Head of caudate nucleus (tissue), 42 donors: ENCODE measurements around the gene ADCYAP1R1.
"Not testable (repeated sequence)": the region's sequence is repeated elsewhere in the genome, so short reads cannot be mapped to it uniquely, and the experiment has no call there.

ENCODE experiments used
- DNase-seq, 42 donors: peaks; one replicate each; pipeline versions ENCODE4 v3.0.0 to v3.0.0-alpha.2; 2020 to 2021; ENCODE audit warnings: mixed read lengths in 7 of 42
- intact Hi-C: fragments of 100-400 bp; cut with DNase I; formaldehyde crosslinking; loops from one replicate; pipeline ENCODE4 v1.15.0; 2022

The ADCYAP1R1 gene

DNA sequence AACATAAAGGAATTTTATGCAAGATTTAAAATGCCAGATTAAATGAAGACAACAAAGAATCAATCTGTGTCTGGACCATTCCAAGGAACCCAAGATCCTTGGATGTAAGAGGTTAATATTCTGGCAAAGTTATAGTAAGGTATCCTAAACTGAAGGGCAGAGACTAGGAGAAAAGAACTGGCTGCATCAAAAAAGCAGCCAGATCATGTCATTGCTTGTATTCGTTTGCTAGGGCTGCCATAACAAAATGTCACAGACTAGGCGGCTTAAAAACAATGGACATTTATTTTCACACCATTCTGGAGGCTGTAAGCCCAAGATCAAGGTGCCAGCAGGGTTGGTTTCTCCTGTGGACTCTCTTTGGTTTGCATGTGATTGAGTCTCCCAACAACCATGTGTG lies 99.7 kb downstream of the ADCYAP1R1 start:
- intact Hi-C loops = no loop called here
- no peak for DNase-seq

DNA sequence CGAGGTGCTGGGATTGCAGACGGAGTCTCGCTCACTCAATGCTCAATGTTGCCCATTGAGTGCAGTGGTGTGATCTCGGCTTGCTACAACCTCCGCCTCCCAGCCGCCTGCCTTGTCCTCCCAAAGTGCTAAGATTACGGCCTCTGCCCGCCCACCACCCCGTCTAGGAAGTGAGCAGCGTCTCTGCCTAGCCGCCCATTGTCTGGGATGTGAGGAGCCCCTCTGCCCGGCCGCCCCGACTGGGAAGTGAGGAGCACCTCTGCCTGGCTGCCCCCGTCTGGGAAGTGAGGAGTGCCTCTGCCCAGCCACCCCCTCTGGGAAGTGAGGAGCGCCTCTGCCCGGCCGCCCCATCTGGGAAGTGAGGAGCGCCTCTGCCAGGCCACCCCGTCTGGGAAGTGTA lies 101.2 kb downstream of the ADCYAP1R1 start:
- intact Hi-C loops = not testable (repeated sequence)

DNA sequence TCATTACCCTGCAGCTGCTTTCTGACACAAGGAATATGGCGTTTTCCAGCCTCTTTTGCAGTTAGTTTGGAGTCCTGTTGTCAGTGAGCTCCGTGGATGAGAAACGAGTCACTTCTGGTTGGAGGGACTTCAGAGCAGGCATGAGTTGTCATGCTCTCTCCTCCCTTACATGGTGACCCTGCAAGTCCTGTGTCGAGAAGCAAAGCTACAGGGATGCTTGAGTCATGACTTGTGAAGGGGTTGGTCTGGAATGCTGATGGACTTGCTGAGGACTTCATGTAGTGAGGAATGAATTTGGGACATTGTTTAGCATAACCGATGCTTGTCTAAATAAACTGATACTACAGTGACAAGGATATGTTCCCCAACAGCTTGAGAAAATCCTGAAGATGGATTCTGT lies 108.8 kb downstream of the ADCYAP1R1 start:
- intact Hi-C loops = no loop called here
- DNase-seq = no peak

More for the DNA sequence above, 101.2 kb downstream of the ADCYAP1R1 start:
- not testable (repeated sequence) for DNase-seq
